NCI-H1436 treated with DMSO at 0.1 percent for 48 hours (cell line): ENCODE results near the gene NPEPPS.

ENCODE experiments used
- DNase-seq: peaks from one replicate; lab custom pipeline; 2025; lab: John Stamatoyannopoulos, UW

Gene NPEPPS

GRCh38 chr17:47663912-47664623 lies 133.2 kb downstream of the NPEPPS start:
- peak; percentile 31 for DNase-seq

- DNase-seq: no peak
Measured at GRCh38 chr17:47664624-47664941, 133.7 kb downstream of the NPEPPS start.

GRCh38 chr17:47665655-47666054 lies 134.7 kb downstream of the NPEPPS start:
- no peak for DNase-seq

GRCh38 chr17:47669081-47669480 lies 138.2 kb downstream of the NPEPPS start:
- DNase-seq: no peak

GRCh38 chr17:47670064-47670463 lies 139.2 kb downstream of the NPEPPS start:
- DNase-seq: no peak
